ENCODE data around the gene CCDC192. TPM values are rescaled to one million over a fixed set of nuclear protein-coding genes. Genes with fewer than 3 reads are reported as not detected.

CCDC192 gene
- total RNA-seq, 4 donors from 2014 or later, result 0.35 to 1.3 TPM; not detected in 2

DNA sequence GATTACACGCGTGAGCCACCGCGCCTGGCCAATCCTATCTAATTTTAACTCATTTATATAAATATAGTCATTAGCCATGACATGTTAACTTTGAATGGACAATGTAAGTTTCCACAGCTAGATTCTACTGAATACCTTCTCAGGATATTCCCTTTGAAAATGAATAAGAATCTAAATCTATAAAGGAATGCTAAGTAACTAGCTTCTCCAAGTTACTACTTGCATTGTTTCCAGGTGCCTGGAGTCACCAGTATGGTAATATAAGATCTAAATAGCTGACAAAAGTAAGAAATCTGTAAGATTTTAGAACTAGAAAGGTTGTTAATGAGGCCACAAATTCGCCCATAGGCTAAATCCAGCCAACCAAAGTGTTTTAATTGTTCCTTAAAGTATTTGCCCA, 191.3 kb downstream of the CCDC192 start:
- Histone ChIP-seq H3K4me1 (no peaks in the 10 kb centered on the region), H3K36me3 (no peaks in the 10 kb centered on the region), H3K4me3 (no peak overlapping the region), H3K27ac (no peak overlapping the region), H3K9me3 (no peaks in the 10 kb centered on the region), H3K27me3 (no peaks in the 10 kb centered on the region)
- DNase-seq, result no peak
- intact Hi-C loops (cut with DNase I; ENCODE audit: low total_unique reads), result no loop called here
- no peak for TF ChIP-seq POLR2A (IDR thresholded peaks at IDR 0.05)
- TF ChIP-seq CTCF (IDR thresholded peaks at IDR 0.05), result no peak

- no peaks in the 10 kb centered on the region for H3K4me1 ChIP-seq
Measured at GRCh38 chr5:127898551-127899213, 195.5 kb downstream of the CCDC192 start.

DNA sequence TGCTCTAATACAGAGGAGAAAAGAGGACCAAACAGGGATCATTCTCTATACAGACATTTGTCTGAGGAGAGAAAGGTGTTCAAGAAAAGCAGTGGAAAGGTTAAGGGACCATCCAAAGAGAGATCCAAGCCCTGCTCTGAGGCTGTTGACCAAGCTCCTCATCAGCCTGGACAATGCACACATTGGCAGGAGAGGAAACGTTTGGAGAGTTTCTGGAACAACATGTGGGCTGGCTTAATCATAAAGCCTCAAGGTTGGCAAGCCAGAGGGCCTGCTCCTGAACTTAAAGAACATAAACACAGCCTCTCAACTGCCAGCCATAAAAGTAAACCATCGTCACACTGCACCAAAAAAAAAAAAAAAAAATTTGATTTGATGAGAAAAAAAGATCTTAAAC, 196.0 kb downstream of the CCDC192 start:
- intact Hi-C loops (cut with DNase I; ENCODE audit: low total_unique reads), result no loop called here
- no peaks in the 10 kb centered on the region for H3K36me3 ChIP-seq
- no peak for DNase-seq
- no peaks in the 10 kb centered on the region for H3K4me1 ChIP-seq
- H3K27ac ChIP-seq, result no peak overlapping the region
- no peaks in the 10 kb centered on the region for H3K9me3 ChIP-seq
- no peak for TF ChIP-seq POLR2A (IDR thresholded peaks at IDR 0.05)
- TF ChIP-seq CTCF (IDR thresholded peaks at IDR 0.05), result no peak
- no peak overlapping the region for H3K4me3 ChIP-seq
- no peaks in the 10 kb centered on the region for H3K27me3 ChIP-seq

More at GRCh38 chr5:127898551-127899213, 195.5 kb downstream of the CCDC192 start:
- H3K27me3 ChIP-seq, result no peaks in the 10 kb centered on the region
- no peak overlapping the region for H3K27ac ChIP-seq
- TF ChIP-seq CTCF (IDR thresholded peaks at IDR 0.05) (no peak), POLR2A (IDR thresholded peaks at IDR 0.05) (no peak)
- H3K9me3 ChIP-seq, result no peaks in the 10 kb centered on the region
- H3K4me3 ChIP-seq, result no peak overlapping the region
- no peaks in the 10 kb centered on the region for H3K36me3 ChIP-seq
- DNase-seq, result no peak
- intact Hi-C loops (cut with DNase I; ENCODE audit: low total_unique reads), result no loop called here

DNA sequence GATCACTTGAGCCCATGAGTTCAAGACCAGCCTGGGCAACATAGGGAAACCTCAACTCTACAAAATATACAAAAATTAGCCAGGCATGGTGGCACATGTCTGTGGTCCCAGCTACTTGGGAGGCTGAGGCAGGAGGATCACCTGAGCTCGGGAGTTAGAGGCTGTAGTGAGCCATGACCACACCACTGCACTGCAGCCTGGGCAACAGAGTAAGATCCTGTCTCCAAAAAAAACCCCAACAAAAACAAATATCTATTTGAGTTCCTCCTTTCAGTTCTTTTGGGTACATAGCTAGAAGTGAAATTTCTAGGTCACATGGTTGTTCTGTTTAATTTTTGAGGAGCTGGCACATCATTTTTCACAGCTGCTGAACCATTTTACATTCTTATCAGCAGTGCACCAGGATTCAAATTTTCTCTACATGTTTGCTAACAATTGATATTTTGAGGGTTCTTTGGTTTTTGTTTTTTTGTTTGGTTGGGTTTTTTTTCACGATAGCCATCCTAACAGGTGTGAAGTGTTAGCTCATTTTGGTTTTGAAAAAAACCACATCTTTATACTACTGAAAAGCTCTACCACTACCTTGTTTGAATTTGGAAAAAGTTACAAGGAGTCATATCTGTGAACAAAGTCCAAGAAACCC, 203.5 kb downstream of the CCDC192 start:
- no peak for DNase-seq
- H3K27ac ChIP-seq, result no peak overlapping the region
- TF ChIP-seq CTCF (IDR thresholded peaks at IDR 0.05) (no peak), POLR2A (IDR thresholded peaks at IDR 0.05) (no peak)
- no peaks in the 10 kb centered on the region for H3K9me3 ChIP-seq
- no peaks in the 10 kb centered on the region for H3K36me3 ChIP-seq
- no peaks in the 10 kb centered on the region for H3K27me3 ChIP-seq
- no peaks in the 10 kb centered on the region for H3K4me1 ChIP-seq
- H3K4me3 ChIP-seq, result no peak overlapping the region
- intact Hi-C loops (cut with DNase I; ENCODE audit: low total_unique reads), result no loop called here

DNA sequence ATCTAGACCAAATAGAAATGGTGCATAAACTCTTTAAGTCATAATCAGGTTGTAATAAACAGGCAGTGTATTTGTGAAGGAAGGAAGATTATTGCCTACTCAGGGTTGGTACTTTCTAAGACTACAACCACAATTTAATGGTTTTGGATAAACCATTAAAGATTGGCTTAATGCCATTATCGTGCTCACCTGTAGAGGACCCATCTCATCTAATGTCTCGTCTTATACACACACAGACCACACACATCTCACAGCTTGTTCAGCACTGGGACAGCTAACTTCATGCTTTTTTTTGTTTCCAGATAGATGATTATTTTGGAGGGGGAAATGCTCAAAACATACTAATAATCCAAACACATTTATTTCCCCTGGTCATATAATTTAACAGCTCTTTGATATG, 204.7 kb downstream of the CCDC192 start:
- Histone ChIP-seq H3K27me3 (no peaks in the 10 kb centered on the region), H3K4me3 (no peak overlapping the region), H3K4me1 (no peaks in the 10 kb centered on the region), H3K9me3 (no peaks in the 10 kb centered on the region), H3K36me3 (no peaks in the 10 kb centered on the region), H3K27ac (no peak overlapping the region)
- TF ChIP-seq POLR2A (IDR thresholded peaks at IDR 0.05) (no peak), CTCF (IDR thresholded peaks at IDR 0.05) (no peak)
- no peak for DNase-seq
- intact Hi-C loops (cut with DNase I; ENCODE audit: low total_unique reads), result no loop called here
